H9 (cell line): ENCODE results near the gene MAN1B1. TPM values are rescaled to one million over a fixed set of nuclear protein-coding genes. Genes with fewer than 3 reads are reported as not detected.

ENCODE experiments used
- DNase-seq: peaks from one replicate; pipeline ENCODE4 v3.0.0-alpha.2; 2017
- H2AFZ ChIP-seq: one replicate; pipeline ENCODE4 v1.6.1; 2013; ENCODE audit warnings: mild to moderate bottlenecking, low read length, control low read depth, moderate library complexity
- H2AK5ac ChIP-seq: 2 replicates; pipeline ENCODE4 v1.6.1; 2013; ENCODE audit warnings: low read length, control low read depth, mixed read lengths; ENCODE audit not compliant: insufficient read length
- H2BK120ac ChIP-seq: one replicate; pipeline ENCODE4 v1.6.1; 2013; ENCODE audit warnings: low read depth, mild to moderate bottlenecking, low read length, control low read depth, inconsistent platforms; ENCODE audit not compliant: poor library complexity, severe bottlenecking
- H2BK12ac ChIP-seq: 2 replicates; pipeline ENCODE4 v1.6.1; 2013; ENCODE audit warnings: low read length, control low read depth, mixed read lengths, low read depth; ENCODE audit not compliant: insufficient read length
- H2BK15ac ChIP-seq: 2 replicates; pipeline ENCODE4 v1.6.1; 2013; ENCODE audit warnings: low read depth, low read length, control low read depth
- H2BK20ac ChIP-seq: one replicate; pipeline ENCODE4 v1.6.1; 2013; ENCODE audit warnings: low read depth, mild to moderate bottlenecking, low read length, control low read depth, inconsistent platforms; ENCODE audit not compliant: poor library complexity, severe bottlenecking
- H2BK5ac ChIP-seq: 2 replicates; pipeline ENCODE4 v1.6.1; 2013; ENCODE audit warnings: low read length, control low read depth, mixed read lengths; ENCODE audit not compliant: insufficient read length
- H3K14ac ChIP-seq: 2 replicates; pipeline ENCODE4 v1.6.1; 2013; ENCODE audit warnings: low read length, control low read depth; ENCODE audit not compliant: insufficient read depth
- H3K18ac ChIP-seq: 2 replicates; pipeline ENCODE4 v1.6.1; 2013; ENCODE audit warnings: low read depth, mild to moderate bottlenecking, mixed read lengths, low read length, control low read depth; ENCODE audit not compliant: insufficient read length
- H3K23ac ChIP-seq: 2 replicates; pipeline ENCODE4 v1.6.1; 2013; ENCODE audit warnings: low read length, control low read depth, mixed read lengths, low read depth; ENCODE audit not compliant: insufficient read length
- H3K23me2 ChIP-seq: 2 replicates; pipeline ENCODE4 v1.6.1; 2013; ENCODE audit warnings: low read depth, mild to moderate bottlenecking, mixed read lengths, low read length, control low read depth; ENCODE audit not compliant: insufficient read length, poor library complexity, severe bottlenecking
- H3K27ac ChIP-seq: 2 replicates; pipeline ENCODE4 v1.5.1; 2013; ENCODE audit warnings: low read length, control low read depth, mixed read lengths, low read depth; ENCODE audit not compliant: insufficient read length
- H3K27me3 ChIP-seq: 2 replicates; pipeline ENCODE4 v1.6.1; 2013; ENCODE audit warnings: low read length, control low read depth, inconsistent platforms; ENCODE audit not compliant: insufficient read depth
- H3K4ac ChIP-seq: 2 replicates; pipeline ENCODE4 v1.6.1; 2013; ENCODE audit warnings: low read depth, mild to moderate bottlenecking, control low read depth, inconsistent platforms, low read length, moderate library complexity
- H3K4me1 ChIP-seq: 2 replicates; pipeline ENCODE4 v1.6.1; 2013; ENCODE audit warnings: low read length, control low read depth, inconsistent platforms; ENCODE audit not compliant: insufficient read depth
- H3K4me2 ChIP-seq: 2 replicates; pipeline ENCODE4 v1.6.1; 2013; ENCODE audit warnings: low read length, control low read depth, mixed read lengths; ENCODE audit not compliant: insufficient read length, insufficient read depth
- H3K56ac ChIP-seq: 2 replicates; pipeline ENCODE4 v1.6.1; 2013; ENCODE audit warnings: low read depth, mild to moderate bottlenecking, mixed read lengths, low read length, control low read depth; ENCODE audit not compliant: insufficient read length
- H3K79me1 ChIP-seq: 2 replicates; pipeline ENCODE4 v1.6.1; 2013; ENCODE audit warnings: low read depth, mild to moderate bottlenecking, moderate library complexity, low read length, control low read depth, inconsistent platforms; ENCODE audit not compliant: insufficient read depth, poor library complexity, severe bottlenecking
- H3K79me2 ChIP-seq: 2 replicates; pipeline ENCODE4 v1.6.1; 2013; ENCODE audit warnings: low read length, control low read depth, inconsistent platforms; ENCODE audit not compliant: insufficient read depth
- H3K9ac ChIP-seq: 2 replicates; pipeline ENCODE4 v1.6.1; 2013; ENCODE audit warnings: low read length, control low read depth, mixed read lengths; ENCODE audit not compliant: insufficient read length; ENCODE audit errors: extremely low read depth
- H3K9me3 ChIP-seq: one replicate; pipeline ENCODE4 v1.6.1; 2013; ENCODE audit warnings: low read depth, low read length, inconsistent platforms; ENCODE audit not compliant: control insufficient read depth
- H3T11ph ChIP-seq: one replicate; pipeline ENCODE4 v1.6.1; 2013; ENCODE audit warnings: mild to moderate bottlenecking, low read length, control low read depth, inconsistent platforms
- H4K20me1 ChIP-seq: one replicate; pipeline ENCODE4 v1.6.1; 2013; ENCODE audit not compliant: control insufficient read depth, insufficient read length, insufficient read depth
- H4K5ac ChIP-seq: 2 replicates; pipeline ENCODE4 v1.6.1; 2013; ENCODE audit warnings: low read depth, mild to moderate bottlenecking, mixed read lengths, low read length, control low read depth; ENCODE audit not compliant: insufficient read length
- H4K8ac ChIP-seq: replicated peaks from 2 replicates; pipeline ENCODE4 v1.6.1; 2013; ENCODE audit warnings: low read length, control low read depth, mixed read lengths, low read depth; ENCODE audit not compliant: insufficient read length
- H4K91ac ChIP-seq: 2 replicates; pipeline ENCODE4 v1.6.1; 2013; ENCODE audit warnings: low read depth, mild to moderate bottlenecking, moderate library complexity, mixed read lengths, low read length, control low read depth; ENCODE audit not compliant: insufficient read length
- H3K27ac Mint-ChIP-seq, 3 experiments: 2 replicates in 2 of 3; 3 replicates in 1 of 3; pipeline ENCODE4 v1.8.0; 2020 to 2021; ENCODE audit warnings: mixed read lengths in 3 of 3, mild to moderate bottlenecking in 1 of 3, moderate library complexity in 1 of 3
- H3K27me3 Mint-ChIP-seq: 2 replicates; pipeline ENCODE4 v1.8.0; 2021; ENCODE audit warnings: low read depth, mild to moderate bottlenecking, moderate library complexity, mixed read lengths
- H3K36me3 Mint-ChIP-seq, 3 experiments: 2 replicates in 2 of 3; 3 replicates in 1 of 3; pipeline ENCODE4 v1.8.0; 2020 to 2021; ENCODE audit warnings: low read depth in 3 of 3, mixed read lengths in 3 of 3; ENCODE audit not compliant: insufficient read depth in 1 of 3
- H3K4me1 Mint-ChIP-seq, 2 experiments: 2 replicates each; pipeline ENCODE4 v1.8.0; 2020; ENCODE audit warnings: mixed read lengths in 2 of 2
- H3K4me3 Mint-ChIP-seq, 2 experiments: 2 replicates in 1 of 2; 3 replicates in 1 of 2; pipeline ENCODE4 v1.8.0; 2020 to 2021; ENCODE audit warnings: mild to moderate bottlenecking in 2 of 2, mixed read lengths in 2 of 2, moderate library complexity in 1 of 2
- H3K9me3 Mint-ChIP-seq, 2 experiments: 2 replicates in 1 of 2; 3 replicates in 1 of 2; pipeline ENCODE4 v1.8.0; 2020; ENCODE audit warnings: mild to moderate bottlenecking in 2 of 2, mixed read lengths in 2 of 2, moderate library complexity in 1 of 2
- CTCF ChIP-seq: fragments of 200-600 bp; sonication (generic); conservative IDR thresholded peaks from 3 replicates; pipeline ENCODE4 v1.8.0; 2021; ENCODE audit warnings: antibody characterized with exemption, mild to moderate bottlenecking
- WGBS: extraction: QIAGEN DNeasy Blood & Tissue Kit; methylation state at CpG from one replicate; pipeline ENCODE4 v1.1.7; 2013; ENCODE audit warnings: missing lambda C conversion rate, low lambda C conversion rate, mixed read lengths; ENCODE audit not compliant: insufficient read length; ENCODE audit errors: extremely low coverage; 5-methylcytosine and 5-hydroxymethylcytosine counted together
- total RNA-seq: library from RNA; stranded (reverse); gene quantifications from 2 replicates; pipeline ENCODE4 v1.2.1, GENCODE V29; 2021

The MAN1B1 gene
- total RNA-seq, 1 experiment from 2014 or later, result 34.9 TPM

GRCh38 chr9:137064027-137064879 is 22.5 kb upstream of the MAN1B1 start:
- no peaks in the 10 kb centered on the region for H3K9me3 Mint-ChIP-seq
- Histone ChIP-seq H2AK5ac (no peak overlapping the region), H3K56ac (no peak overlapping the region), H4K20me1 (peaks cover 4% of the 10 kb centered on the region), H3T11ph (no peak overlapping the region), H3K79me1 (no peaks in the 10 kb centered on the region), H3K18ac (no peak overlapping the region), H4K91ac (no peak overlapping the region), H3K4me2 (no peak overlapping the region), H2AFZ (no peak overlapping the region), H2BK5ac (no peak overlapping the region), H4K5ac (no peak overlapping the region), H3K9ac (no peak overlapping the region), H3K9me3 (no peaks in the 10 kb centered on the region), H2BK20ac (no peak overlapping the region), H3K23ac (no peak overlapping the region), H3K27me3 (no peaks in the 10 kb centered on the region), H2BK15ac (no peak overlapping the region), H2BK120ac (no peak overlapping the region), H3K14ac (no peak overlapping the region), H3K23me2 (no peaks in the 10 kb centered on the region), H3K27ac (no peak overlapping the region), H3K4ac (no peak overlapping the region), H2BK12ac (no peak overlapping the region), H3K79me2 (no peaks in the 10 kb centered on the region), H4K8ac (no peak overlapping the region), H3K4me1 (no peaks in the 10 kb centered on the region)
- peaks cover 0 to 5% (median 4%) of the 10 kb centered on the region in 3 experiments; a peak in 4 of 7 replicates for H3K36me3 Mint-ChIP-seq
- no peak overlapping the region for H3K27ac Mint-ChIP-seq
- peak; percentile 93 for TF ChIP-seq CTCF
- H3K4me1 Mint-ChIP-seq, result peaks cover 8 to 16% of the 10 kb centered on the region in 2 experiments
- peak; percentile 84 for DNase-seq
- no peak overlapping the region for H3K4me3 Mint-ChIP-seq
- peaks cover 2% of the 10 kb centered on the region; the same call in 1 of the 2 replicates for H3K27me3 Mint-ChIP-seq
- no CpG with 5 or more reads among the region's 55 CpGs for WGBS
